ENCODE results near the gene DDX28.

The DDX28 gene

GRCh38 chr16:67971111-67971510 is 51.9 kb downstream of the DDX28 start:
- FAIRE-seq = no peak

More at GRCh38 chr16:67971111-67971510, 51.9 kb downstream of the DDX28 start:
- no peak for DNase-seq (ENCODE audit: insufficient read length, low spot score)
